Measurements from ENCODE around the gene MIX23.

MIX23 gene

DNA sequence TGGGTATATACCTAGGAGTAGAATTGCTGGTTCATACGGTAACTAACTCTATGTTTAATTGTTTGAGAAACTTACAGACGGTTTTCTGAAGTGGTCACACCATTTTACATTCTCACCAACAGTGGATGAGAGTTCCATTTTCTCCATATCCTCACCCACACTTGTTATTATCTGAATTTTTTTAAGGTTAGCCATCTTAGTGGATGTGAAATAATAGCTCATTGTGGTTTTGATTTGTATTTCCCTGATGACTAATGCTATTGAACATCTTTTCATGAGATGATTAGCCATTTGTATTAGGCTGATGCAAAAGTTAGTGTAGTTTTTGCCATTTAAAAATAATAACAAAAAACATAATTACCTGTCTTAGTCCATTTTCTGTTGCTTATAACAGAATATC lies 39.4 kb downstream of the MIX23 start:
- no peak for DNase-seq

DNA sequence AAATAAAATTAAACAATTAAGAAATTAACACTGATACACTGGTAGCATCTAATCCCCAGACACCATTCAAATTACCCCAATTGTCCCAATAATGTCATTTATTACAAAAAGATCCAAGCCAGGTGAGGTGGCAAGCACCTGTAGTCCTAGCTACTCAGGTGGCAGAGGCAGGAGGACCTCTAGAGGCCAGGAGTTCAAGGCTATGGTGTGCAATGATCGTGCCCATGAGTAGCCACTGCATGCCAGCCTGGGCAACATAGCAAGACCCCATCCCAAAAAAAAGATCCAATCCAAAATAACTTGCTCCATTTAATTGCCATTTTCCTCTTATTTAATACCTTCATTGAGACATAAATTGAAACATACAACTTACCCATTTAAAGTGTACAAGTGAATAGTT lies 40.2 kb downstream of the MIX23 start:
- no peak for DNase-seq

DNA sequence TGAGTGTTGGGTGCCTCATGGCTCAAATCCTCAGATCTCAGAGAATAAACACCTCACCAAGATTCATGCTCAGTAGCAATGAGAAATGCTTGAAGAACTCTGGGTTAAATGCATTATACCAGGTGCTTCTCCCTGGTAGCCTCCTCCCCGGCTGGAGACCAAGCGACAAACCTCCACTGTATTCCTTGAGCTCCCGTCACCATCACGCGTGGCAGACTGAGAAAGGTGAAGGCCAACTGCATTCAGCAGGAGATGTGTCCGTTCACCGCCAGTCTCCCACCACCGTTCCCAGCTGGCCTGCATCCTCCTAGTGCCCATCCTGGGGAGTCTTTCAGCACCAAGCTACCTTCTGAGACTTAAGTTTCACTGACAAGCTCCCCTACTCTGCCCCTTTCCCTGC lies 50.5 kb downstream of the MIX23 start:
- no peak for DNase-seq

DNA sequence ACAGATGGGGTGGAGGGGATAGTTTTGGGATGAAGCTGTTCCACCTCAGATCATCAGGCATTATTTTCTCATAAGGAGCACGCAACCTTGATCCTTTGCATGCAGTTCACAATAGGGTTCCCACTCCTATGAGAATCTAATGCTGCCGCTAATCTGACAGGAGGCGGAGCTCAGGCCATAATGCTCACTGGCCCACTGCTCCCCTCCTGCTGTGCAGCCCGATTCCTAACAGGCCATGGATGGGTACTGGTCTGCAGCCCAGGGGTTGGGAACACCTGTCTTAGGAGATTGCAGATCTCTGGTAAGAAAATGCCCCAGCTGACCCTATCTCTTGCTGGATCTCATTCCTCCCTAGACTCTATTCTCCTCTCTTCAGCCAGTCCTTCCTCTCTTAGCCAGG lies 51.1 kb downstream of the MIX23 start:
- DNase-seq = no peak

DNA sequence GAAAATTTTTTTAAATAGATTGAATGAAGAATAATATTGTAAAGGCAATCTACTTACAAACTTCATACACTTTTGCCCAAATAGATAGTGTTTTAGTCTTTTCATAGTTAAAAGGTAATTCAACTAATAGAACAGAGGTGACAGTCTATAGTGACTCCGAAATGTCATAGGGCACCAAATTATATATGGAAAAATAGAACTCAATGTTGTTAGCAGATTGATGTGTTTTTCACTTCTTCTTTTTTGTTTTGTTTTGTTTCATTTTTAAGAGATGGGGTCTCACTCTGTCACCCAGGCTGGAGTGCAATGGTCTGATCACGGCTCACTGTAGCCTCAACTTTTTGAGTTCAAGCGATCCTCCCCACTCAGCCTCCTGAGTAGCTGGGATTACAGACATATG lies 57.3 kb downstream of the MIX23 start:
- no peak for DNase-seq

DNA sequence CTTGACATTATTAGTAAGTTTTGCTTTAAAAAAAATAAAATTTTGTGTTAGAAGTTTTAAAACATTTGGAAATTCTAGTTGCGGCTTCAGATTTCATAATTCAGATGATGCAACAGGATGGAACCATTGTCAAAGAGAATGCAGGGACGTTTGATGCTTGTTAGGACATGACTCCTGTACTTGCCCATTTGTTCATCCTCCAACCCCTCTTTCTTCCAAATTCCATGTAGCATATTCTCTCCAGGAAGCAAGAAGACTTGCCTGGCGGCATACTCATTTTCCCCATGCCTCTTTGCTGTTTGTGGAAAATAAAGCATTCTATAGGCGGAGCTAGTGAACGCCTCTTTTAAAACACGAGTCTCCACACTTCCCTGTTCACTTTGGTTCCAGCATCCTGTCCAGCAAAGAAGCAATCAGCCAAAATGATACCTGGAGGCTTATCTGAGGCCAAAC lies 58.1 kb downstream of the MIX23 start, which contains the start of gene CSTA:
CSTA (plus strand) TSS at position 378 of the 453 bp plus-strand sequence; CDS start at position 423, 45 bp downstream.
- no peak for DNase-seq

DNA sequence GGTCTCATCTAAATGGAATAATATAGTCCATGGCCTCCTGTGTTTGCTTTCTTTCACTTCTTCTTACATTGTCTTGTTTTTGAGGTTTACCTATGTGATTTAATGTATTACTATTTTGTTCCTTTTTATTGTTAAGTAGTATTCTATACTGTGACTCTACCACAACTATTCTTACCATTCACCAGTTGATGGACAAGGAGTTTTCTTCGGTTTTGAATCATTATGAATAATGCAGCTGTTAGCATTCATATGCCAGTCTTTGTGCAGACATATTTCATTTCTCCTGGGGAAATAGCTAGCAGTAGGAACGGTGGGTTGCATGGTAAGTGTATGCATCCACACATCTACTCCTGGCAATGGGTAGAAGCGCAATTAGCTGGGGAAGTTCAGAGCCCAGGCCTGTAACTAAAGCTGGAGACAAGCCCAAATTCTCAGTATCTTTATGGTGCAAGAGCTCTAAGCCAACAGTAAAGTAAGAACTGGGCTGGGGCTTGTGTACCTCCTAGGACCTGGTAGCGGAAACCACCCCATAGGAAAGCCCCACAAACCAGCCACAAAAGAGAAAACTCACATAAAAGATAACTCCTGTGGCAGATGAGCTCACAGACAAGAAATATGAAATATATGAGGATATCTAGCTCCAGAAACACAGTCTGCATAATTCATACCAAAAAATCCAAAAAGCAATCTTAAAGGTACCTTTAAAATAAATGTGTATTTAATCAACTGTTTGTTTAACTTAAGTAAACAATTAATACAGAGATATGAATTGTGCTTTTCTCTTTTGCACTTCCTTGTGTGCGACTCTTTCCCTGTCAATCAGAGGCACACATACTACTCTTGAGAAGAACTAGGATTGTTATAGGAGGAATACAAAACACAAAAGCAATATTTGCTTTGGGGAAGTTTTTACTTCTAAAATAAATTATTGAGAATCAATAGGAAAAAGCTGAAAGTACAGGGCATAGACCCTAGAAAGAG lies 60.6 kb downstream of the MIX23 start:
- peak; percentile 31 for DNase-seq

DNA sequence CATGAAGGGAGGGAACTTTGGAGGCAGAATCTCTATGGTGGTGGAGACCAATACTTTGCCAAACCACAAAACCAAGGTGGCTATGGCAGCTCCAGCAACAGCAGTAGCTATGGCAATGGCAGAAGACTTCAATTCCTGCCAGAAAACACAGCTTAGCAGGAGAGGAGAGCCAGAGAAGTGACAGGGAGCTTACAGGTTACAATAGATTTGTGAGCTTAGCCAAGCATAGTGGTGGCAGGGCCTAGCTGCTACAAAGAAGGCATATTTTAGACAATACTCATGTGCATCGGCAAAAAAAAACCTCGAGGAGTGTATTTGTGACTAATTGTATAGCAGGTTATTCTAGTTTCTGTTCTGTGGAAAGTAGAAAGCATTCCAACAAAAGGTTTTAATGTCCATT lies 64.4 kb downstream of the MIX23 start:
- no peak for DNase-seq

DNA sequence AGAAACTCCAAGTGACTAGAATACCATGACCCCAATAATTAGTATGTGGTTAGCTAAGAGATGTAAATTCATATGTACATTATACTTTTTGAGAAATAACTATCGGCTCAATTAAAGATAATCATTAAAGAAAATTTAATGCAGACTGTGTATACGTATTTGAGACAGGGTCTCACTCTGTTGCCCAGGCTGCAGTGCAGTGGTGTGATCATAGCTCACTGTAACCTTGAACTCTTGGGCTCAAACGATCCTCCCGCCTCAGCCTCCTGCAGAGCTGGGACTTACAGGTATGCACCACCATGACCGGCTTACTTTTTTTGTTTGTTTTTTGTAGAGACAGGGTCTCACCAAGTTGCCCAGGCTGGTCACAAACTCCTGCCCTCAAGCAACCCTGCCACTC lies 66.7 kb downstream of the MIX23 start:
- no peak for DNase-seq

DNA sequence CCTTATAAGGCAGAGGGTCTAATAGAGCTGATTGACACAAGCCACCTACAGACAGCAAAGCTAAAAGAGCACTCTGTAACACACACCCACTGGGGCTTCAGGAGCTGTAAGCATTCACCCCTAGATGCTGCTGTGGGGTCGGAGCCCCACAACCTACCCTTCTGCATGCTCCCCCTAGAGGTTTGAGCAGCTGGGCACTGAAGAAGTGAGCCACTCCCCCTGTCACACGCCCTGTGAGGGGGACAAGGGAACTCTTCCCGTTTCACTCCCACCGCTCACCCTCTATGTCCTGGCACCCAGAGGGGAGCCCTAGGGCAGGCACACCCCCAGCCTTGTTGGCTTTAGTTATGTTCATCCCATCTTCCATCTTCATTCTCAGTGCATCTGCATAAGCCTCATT lies 67.4 kb downstream of the MIX23 start:
- DNase-seq = no peak

DNA sequence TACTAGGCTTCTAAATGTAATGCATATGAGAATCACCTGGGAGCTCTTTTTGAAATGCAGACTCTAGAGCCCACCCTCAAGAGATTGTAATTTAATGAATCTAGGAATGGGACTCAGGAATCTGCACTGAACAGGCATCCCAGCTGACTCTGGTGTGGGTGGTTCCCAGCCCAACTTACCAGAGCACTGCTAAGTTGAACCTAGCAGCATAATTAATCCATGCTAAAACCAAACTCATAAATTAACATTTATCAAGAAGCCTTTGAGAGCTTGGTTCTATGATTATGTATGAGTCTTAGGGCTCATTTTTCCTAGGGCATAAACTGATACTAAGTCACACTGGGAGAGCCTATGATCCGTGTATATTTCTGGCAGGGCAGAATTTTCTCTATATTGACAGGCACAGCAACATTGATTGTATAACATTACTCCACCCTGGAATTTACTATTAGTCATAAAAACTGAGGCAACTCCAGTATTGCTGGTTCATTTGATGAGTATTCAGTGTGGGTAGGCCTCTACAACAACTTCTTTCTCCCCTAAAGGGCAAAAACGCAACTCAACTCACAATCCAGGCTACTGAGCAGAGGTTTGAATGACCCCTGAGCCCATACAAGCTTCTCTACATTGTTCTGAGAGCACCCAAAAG lies 68.7 kb downstream of the MIX23 start:
- DNase-seq = no peak

DNA sequence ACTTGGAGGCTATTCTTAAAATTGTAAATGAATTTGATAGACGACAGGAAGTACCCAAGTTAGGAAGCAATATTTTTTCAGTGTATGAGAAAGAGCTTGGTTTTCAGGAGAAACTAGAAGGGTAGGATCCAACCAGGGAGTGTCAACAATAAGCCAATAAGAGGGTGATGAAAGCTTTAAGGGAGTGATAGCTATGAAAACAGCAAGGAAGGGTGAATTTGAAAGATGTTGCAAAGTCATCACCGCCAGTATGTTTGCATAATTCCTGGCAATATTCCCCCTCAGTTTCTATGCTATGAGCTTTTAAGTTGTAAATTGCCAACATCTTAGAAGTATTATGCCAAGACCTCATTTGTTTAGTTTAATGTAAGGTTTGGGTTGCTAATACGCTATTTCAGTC lies 69.8 kb downstream of the MIX23 start:
- DNase-seq = no peak

DNA sequence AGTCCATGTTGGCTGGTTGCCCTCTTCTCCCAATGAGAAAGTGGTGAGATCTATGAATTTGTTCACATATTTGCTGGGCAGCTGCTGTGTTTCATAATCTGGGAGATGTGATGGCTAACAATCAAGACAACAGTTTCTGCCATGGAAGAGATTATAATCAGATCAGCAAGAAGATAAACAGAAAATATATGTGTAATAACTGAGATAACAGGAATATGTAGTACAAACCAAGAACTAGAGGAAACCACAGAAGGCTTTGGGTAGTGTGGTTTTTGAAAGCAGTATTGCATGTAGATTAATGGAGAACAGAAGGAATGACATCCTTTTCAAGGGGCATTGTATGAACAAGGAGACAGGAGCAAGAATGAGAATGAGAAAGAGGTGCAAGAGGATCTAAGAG lies 70.2 kb downstream of the MIX23 start:
- no peak for DNase-seq

DNA sequence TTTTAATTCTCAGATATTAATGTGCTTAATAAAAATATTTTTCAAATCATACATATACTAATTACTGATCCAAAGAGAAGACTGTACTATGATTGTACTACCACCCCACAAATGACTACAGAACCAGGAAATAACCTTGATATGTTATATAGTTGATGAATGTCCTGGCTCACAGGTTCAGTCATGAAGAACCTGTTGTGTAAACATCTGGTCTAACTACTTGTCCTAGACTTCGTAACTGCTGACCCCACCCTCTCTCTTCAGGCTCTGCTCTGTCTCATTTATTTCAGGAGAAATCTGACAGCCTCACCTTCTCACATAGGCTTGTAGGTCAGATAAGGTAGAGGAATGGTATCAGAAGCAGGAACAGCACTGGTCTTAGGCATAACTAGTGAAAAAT lies 72.7 kb downstream of the MIX23 start:
- peak; percentile 68 for DNase-seq

Data from DMS153 (cell line).